Measurements from ENCODE around the gene PEX11B.

The PEX11B gene

DNA sequence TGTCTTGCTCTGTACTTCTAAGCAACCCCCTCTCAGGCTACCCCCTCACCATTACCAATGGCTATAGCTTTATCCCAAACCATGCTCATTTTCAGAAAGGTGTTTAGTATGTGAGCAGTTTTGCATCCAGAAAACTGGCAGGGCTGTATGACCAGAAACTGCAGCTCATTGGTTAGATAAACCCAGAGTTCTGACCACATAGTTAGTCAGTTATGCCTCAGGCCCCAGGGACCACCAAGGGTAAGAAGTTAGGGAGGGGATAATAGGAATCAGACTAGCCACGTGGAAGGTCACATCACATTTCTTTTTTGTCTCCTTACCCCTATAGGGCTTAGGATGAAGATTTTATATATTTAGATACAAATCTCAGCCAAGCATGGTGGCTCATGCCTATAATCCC lies 9.9 kb downstream of the PEX11B start:
- Mint-ChIP-seq H3K4me3 (no peak overlapping the region), H3K36me3 (ENCODE audit: low read depth) (peaks cover 33% of the 10 kb centered on the region), H3K27me3 (no peaks in the 10 kb centered on the region), H3K4me1 (ENCODE audit: low read depth) (no peaks in the 10 kb centered on the region), H3K9me3 (no peaks in the 10 kb centered on the region), H3K27ac (no peak overlapping the region)
- intact Hi-C loops (cut with micrococcal nuclease): no loop called here

DNA sequence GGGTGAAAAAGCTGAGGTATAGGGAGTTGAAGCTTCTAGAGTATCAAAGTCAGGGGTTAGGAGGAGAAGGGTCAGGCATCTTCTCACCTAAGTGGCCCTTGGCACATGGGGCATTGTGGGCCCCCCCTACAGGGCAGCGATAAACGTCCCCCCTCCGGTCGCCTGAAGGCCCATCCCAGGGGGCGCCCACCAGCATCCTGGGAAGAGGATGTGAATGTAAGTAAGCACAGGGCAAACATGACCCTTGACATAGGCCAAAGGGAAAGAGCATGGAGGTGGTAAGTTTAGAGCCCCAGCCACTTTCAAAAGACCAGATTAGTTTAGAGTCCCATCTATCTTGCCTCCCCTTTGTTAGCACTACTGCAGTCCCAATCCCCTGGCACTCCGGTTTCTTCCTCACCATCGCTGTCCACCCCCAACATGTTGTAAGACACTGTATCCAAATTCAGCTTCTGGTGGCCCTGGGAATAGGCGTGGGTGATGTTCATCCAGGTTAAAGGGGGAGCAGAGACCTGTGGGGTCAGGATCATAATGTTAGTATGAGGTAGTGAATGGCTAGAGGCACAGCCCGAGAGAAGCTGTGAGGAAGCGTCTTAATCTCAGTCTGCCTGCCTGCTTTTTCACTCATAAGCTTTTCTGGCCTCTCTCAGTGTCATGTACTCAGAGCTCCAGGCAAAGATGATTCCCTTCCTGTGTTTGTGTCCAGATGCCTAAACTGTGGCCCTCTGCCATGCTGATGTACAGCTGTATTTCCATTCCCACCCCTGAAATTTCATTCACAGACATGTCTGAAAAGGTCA lies 11.4 kb downstream of the PEX11B start:
- H3K27me3 Mint-ChIP-seq: no peaks in the 10 kb centered on the region
- no peaks in the 10 kb centered on the region for H3K9me3 Mint-ChIP-seq
- H3K4me3 Mint-ChIP-seq: no peak overlapping the region
- intact Hi-C loops (cut with micrococcal nuclease): no loop called here
- no peak overlapping the region for H3K27ac Mint-ChIP-seq
- peaks cover 18% of the 10 kb centered on the region for H3K36me3 Mint-ChIP-seq (ENCODE audit: low read depth)
- H3K4me1 Mint-ChIP-seq (ENCODE audit: low read depth): no peaks in the 10 kb centered on the region

DNA sequence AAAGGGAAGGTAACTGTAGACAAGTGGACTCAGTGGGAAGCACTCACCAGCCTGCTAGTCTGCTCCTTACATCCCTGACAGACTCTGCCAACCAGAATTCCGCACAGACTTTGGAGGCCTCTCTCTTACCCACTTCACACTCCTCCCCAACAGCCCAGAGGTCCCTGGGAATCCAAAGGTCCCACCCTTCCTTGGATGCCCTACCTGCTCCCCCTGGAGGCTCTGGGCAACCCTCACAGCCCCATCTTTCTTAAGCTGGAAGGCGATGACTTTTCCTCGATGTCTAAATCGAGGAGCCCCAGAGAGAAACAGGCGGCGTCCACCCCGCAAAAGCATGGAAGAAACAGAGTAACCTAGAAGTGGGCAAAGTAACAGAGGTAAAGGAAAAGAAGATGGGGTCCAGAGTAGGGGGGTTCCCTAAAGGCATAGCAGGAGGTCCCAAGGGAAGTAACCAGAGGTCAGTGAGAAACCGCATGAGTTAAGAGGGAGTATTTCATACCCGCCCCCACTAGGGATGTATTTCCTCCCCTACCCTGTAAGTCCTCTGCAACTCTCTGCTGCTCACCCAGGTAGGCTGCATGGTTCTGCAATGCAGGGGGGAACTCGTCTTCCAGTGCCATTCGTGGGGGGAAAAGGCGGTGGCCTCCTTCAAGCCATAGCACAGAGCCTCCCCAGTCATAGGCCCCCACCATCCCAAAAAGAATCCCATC lies 17.1 kb downstream of the PEX11B start:
- intact Hi-C loops (cut with micrococcal nuclease): no loop called here
- Mint-ChIP-seq H3K27ac (no peak overlapping the region), H3K27me3 (no peaks in the 10 kb centered on the region), H3K36me3 (ENCODE audit: low read depth) (no peaks in the 10 kb centered on the region), H3K4me1 (ENCODE audit: low read depth) (no peaks in the 10 kb centered on the region), H3K4me3 (no peak overlapping the region), H3K9me3 (no peaks in the 10 kb centered on the region)

DNA sequence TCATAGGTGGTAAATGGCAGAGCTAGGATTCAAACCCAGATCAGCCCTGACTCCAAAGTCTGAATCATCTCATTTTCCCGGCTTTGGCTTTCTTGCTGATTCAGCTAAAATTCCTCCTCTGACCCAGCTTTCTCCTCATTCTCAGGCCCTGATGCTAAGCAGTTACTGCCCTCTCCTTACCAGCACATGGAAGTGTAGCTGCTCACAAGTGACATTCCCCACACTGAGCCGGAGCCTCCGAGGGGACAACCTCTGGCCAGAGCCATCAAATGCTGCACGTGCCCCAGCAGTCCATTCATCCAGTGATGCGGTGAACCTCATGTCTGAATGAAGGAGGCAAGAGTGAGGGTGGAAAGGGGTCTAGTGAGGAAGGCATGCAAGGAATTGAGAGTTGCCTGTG lies 19.8 kb downstream of the PEX11B start:
- Mint-ChIP-seq H3K27me3 (no peaks in the 10 kb centered on the region), H3K27ac (no peak overlapping the region), H3K4me3 (no peak overlapping the region), H3K36me3 (ENCODE audit: low read depth) (no peaks in the 10 kb centered on the region), H3K4me1 (ENCODE audit: low read depth) (no peaks in the 10 kb centered on the region), H3K9me3 (no peaks in the 10 kb centered on the region)
- intact Hi-C loops (cut with micrococcal nuclease): no loop called here

DNA sequence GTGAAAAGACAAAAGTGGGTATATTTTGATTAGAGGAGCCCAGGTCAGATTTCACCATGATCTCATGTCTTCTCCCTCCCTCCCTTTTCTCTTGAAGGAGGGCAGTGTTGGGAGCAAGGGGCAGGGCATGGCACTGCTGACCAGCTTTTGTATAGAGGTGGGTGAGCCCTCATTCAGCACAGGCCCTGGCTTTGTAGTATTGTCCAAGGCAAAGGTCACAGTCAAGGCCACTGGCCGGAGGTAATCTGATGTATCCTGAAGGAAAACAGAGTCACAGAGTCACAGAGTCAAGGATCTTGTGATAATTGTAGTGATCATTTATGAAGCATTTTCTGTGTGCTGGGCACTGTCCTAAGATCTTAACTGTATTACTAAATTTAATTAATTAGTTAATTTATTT lies 20.5 kb downstream of the PEX11B start:
- Mint-ChIP-seq H3K27me3 (no peaks in the 10 kb centered on the region), H3K9me3 (no peaks in the 10 kb centered on the region), H3K4me1 (ENCODE audit: low read depth) (no peaks in the 10 kb centered on the region), H3K27ac (no peak overlapping the region), H3K36me3 (ENCODE audit: low read depth) (no peaks in the 10 kb centered on the region), H3K4me3 (no peak overlapping the region)
- intact Hi-C loops (cut with micrococcal nuclease): no loop called here

DNA sequence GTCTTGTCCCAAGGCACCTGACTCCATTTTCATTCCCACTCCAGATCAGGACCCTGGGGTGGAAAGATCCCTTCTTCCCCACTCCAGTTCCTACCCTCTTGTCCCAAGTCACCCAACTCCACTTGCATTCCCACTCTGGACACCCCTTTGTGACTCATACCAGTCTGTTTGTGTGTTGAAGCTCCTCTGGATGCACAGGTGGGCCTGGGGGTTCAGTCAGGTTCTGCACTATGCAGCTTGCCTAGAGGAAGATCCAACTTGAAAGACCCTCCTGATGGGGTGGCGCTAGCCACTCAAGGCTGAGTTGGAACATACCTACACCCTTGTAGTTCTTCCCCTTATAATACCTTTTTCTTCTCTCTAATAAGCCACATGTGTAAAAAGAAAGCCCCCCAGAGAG lies 23.0 kb downstream of the PEX11B start:
- Mint-ChIP-seq H3K27ac (no peak overlapping the region), H3K4me3 (no peak overlapping the region), H3K36me3 (ENCODE audit: low read depth) (no peaks in the 10 kb centered on the region), H3K4me1 (ENCODE audit: low read depth) (no peaks in the 10 kb centered on the region), H3K27me3 (no peaks in the 10 kb centered on the region), H3K9me3 (no peaks in the 10 kb centered on the region)
- intact Hi-C loops (cut with micrococcal nuclease): no loop called here

DNA sequence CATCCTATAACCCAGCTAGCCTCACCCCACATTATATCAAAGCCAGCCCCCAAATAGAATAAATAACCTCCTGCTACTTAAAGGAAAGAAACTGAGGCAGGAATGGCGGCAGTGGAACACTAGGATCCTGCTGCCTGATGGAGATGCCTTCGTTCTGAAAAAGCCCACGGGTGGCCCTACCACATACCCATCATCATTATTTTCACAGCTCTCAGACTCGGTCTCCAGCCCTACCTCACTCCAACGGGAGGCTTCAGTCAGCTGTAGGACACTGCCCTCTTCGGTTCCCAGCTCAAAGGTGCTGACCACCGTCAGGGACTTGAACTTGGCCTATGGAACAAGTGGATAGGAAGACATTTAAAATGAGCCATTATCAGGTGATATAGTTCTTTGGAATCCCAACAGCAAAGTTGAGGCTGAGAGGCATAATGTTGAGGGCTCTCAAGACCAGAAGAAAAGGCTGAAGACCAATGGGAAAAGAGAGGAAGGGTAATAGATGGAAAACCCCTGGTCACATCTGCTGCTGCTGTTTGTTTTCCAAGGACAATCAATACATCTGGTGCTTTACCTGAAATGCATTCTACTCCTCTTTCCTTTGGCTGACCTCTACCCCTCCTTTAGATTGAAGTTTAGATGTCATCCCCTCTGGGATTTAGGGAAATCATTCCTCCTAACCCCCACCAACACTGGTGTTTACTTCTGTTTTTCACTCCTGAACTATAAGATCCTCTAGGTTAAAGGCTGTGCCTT lies 25.0 kb downstream of the PEX11B start:
- H3K4me1 Mint-ChIP-seq (ENCODE audit: low read depth): no peaks in the 10 kb centered on the region
- no peaks in the 10 kb centered on the region for H3K27me3 Mint-ChIP-seq
- intact Hi-C loops (cut with micrococcal nuclease): no loop called here
- no peak overlapping the region for H3K4me3 Mint-ChIP-seq
- no peak overlapping the region for H3K27ac Mint-ChIP-seq
- no peaks in the 10 kb centered on the region for H3K36me3 Mint-ChIP-seq (ENCODE audit: low read depth)
- no peaks in the 10 kb centered on the region for H3K9me3 Mint-ChIP-seq

DNA sequence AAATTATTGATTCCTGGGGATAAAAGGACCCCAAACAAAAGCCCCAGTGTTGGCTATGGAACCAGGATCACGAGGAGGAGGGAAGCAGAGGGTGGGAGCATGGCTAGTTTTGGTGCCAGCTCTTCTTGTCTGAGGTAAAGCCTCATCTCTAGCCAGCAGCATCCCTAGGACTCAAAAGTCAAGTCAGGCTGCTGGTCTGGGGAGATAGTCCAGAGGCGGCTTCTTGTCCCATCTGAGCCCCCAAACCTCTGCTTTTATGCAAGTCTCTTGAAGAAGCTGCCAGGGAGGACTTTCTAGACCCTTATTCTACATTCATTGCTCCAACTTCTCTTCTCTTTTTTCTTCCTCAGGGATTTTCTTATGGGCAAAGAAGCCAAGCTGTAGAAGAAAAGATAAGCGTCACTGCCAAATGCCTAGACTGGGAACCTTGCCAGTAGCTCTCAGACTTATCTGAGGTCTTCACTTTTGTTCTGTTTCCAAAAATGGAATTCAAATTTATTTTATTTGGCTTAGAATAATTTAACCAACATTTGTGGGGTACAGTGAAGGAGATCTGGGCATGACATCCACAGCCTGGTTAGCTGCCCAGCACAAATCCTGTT lies 25.9 kb downstream of the PEX11B start:
- H3K36me3 Mint-ChIP-seq (ENCODE audit: low read depth): no peaks in the 10 kb centered on the region
- no peaks in the 10 kb centered on the region for H3K4me1 Mint-ChIP-seq (ENCODE audit: low read depth)
- no peak overlapping the region for H3K27ac Mint-ChIP-seq

DNA sequence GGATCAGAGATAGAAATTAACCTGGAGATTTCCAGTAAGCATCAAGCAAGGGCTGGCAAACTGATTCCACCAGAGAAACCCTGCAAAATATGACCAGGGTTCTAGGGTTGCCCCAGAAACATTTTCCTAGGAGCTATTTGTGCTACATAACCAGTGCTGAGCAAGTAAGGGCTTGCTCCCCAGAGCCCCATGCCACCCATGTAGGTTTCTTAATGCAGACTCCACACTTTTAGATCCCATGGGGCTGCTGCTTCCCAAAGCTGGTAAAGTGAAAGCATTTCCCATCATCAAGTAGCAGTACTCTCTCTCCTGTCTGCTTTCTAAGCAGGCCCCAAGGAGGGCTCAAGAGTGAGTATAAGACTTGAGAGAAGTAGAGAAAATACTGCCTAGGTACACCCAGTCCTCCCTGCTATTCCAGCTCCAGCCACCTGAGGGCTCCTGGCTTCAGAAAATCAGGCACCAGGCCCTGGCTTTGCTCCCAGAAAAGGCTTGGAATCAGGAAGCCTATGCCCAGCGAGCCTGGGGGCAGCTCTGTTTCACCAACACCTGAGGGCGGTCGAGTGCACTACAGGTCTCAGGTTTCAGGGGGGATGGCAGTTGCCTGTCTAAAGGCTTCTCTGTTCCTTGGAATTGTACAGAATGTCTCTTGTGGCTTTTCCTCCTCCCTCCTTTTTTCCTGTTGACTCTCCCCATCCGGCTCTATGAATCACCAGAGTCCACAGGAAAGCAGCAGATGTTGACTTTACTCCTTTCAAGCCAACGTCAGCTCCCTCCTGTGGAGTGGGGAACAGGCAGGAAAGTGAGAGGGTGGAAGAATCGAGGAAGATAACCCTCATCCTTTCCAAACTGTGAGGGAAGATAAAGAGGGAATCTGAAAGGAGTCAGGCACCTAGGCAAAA lies 26.7 kb downstream of the PEX11B start:
- intact Hi-C loops (cut with micrococcal nuclease): loop anchor here (1.0 kb wide), 1 partner anchor 121 kb away; no protein-coding TSS in a partner anchor
- no peaks in the 10 kb centered on the region for H3K4me1 Mint-ChIP-seq (ENCODE audit: low read depth)
- no peaks in the 10 kb centered on the region for H3K36me3 Mint-ChIP-seq (ENCODE audit: low read depth)
- peaks cover 2% of the 10 kb centered on the region for H3K27me3 Mint-ChIP-seq
- H3K27ac Mint-ChIP-seq: no peak overlapping the region
- no peaks in the 10 kb centered on the region for H3K9me3 Mint-ChIP-seq
- no peak overlapping the region for H3K4me3 Mint-ChIP-seq

More for the DNA sequence above, 25.9 kb downstream of the PEX11B start:
- intact Hi-C loops (cut with micrococcal nuclease): no loop called here
- Mint-ChIP-seq H3K9me3 (no peaks in the 10 kb centered on the region), H3K4me3 (no peak overlapping the region), H3K27me3 (no peaks in the 10 kb centered on the region)

DNA sequence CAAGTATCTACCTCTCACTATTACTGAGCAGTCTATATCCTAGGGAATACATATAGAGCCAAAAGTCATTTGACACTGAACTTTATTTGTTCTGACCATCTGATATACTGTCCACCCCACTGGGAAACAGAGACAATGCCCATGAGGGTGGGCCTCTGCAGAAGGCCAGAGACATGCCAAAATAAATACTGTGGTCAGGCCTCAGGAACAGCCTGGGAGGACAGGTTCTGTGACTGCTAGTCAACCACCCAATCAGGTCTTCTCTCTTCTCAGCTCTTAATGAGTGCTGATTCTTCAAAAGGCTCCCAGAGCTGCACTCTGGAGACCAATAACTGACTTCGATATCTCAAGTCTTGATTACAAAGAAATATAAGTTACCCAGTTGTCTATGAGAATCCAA lies 27.4 kb downstream of the PEX11B start:
- intact Hi-C loops (cut with micrococcal nuclease): loop anchor here (1.0 kb wide), 1 partner anchor 122 kb away; no protein-coding TSS in a partner anchor
- no peaks in the 10 kb centered on the region for H3K9me3 Mint-ChIP-seq
- no peaks in the 10 kb centered on the region for H3K36me3 Mint-ChIP-seq (ENCODE audit: low read depth)
- peaks cover 3% of the 10 kb centered on the region for H3K27me3 Mint-ChIP-seq
- no peak overlapping the region for H3K4me3 Mint-ChIP-seq
- H3K4me1 Mint-ChIP-seq (ENCODE audit: low read depth): no peaks in the 10 kb centered on the region
- H3K27ac Mint-ChIP-seq: no peak overlapping the region

DNA sequence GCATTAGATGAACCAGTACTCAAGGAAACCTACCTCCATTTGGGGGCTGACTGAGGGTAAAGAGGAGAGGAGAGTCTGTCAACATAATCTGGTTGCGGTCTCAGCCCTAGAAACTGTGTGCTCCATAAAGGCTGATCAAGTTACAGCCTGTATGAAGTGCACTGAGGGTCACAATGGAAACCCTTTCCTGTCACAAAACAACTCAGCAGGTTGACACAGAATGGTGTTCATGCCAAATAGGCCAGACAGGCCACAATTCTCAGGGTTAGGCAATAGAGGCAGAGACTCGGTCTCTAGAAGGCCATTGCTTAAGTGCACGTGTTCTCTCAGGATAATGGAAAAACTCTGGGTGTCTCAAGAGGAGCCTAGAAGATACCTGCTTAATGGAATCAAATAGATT lies 28.8 kb downstream of the PEX11B start:
- Mint-ChIP-seq H3K4me3 (no peak overlapping the region), H3K27me3 (peaks cover 12% of the 10 kb centered on the region), H3K4me1 (ENCODE audit: low read depth) (peaks cover 9% of the 10 kb centered on the region), H3K9me3 (no peaks in the 10 kb centered on the region), H3K36me3 (ENCODE audit: low read depth) (no peaks in the 10 kb centered on the region), H3K27ac (no peak overlapping the region)
- intact Hi-C loops (cut with micrococcal nuclease): no loop called here

DNA sequence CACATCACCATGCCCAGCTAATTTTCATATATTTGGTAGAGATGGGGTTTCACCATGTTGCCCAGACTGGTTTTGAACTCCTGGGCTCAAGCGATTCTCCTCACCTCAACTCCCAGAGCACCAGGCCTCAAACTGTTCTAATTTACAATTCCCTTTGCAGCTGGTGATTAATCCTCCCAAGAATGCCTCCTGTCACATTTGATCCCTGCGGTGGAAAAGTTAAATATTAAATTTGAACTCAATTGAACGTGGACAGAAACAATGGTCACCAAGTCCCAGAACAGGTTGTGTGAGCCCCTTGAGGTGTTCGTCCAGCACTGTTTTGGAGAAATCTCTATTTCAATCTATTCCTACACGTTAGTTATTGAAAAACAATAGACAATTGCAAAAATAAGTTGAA lies 30.9 kb downstream of the PEX11B start:
- Mint-ChIP-seq H3K27ac (no peak overlapping the region), H3K27me3 (peaks cover 21% of the 10 kb centered on the region), H3K4me1 (ENCODE audit: low read depth) (peaks cover 9% of the 10 kb centered on the region), H3K36me3 (ENCODE audit: low read depth) (no peaks in the 10 kb centered on the region), H3K4me3 (no peak overlapping the region), H3K9me3 (no peaks in the 10 kb centered on the region)
- intact Hi-C loops (cut with micrococcal nuclease): no loop called here

DNA sequence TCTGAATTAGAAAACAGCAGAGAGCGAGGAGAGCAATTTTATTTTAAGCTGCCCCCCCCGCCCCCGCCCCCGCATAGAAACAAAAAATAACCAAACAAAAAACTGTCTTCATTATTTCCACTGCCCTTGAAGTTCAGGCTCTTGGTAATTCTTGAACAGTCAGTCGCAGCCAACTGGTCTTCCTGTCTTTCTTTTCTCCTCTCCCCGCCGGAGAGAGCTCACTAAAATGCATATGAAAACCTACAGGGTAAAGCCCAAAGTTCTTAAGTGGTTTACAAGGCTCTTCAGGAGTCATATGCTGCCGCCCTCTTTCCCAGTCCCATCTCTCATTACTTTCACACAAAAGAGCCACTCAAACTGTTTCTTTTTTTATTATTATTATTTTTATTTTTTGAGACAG lies 31.7 kb downstream of the PEX11B start:
- Mint-ChIP-seq H3K36me3 (ENCODE audit: low read depth) (no peaks in the 10 kb centered on the region), H3K4me1 (ENCODE audit: low read depth) (peaks cover 9% of the 10 kb centered on the region), H3K9me3 (no peaks in the 10 kb centered on the region), H3K4me3 (no peak overlapping the region), H3K27ac (no peak overlapping the region), H3K27me3 (peaks cover 21% of the 10 kb centered on the region)
- intact Hi-C loops (cut with micrococcal nuclease): no loop called here

All from dendritic cell treated with granulocyte-macrophage colony-stimulating factor and Interleukin-4, amounts not matched to agents 40 ng/mL and 50 ng/mL, for 4 days (primary cell).